Inflammatory macrophage (primary cell): ENCODE measurements around the gene ZAR1L.

Experiments
- DNase-seq, 2 donors: peaks; one replicate each; pipeline ENCODE4 v3.0.0-alpha.2; 2020 to 2022

Gene ZAR1L

GRCh38 chr13:32254916-32255723 is 60.0 kb downstream of the ZAR1L start:
- DNase-seq: no peak

- no peak for DNase-seq
Measured at GRCh38 chr13:32254416-32254815, 60.7 kb downstream of the ZAR1L start.

- DNase-seq: no peak
Measured at GRCh38 chr13:32253911-32254399, 61.2 kb downstream of the ZAR1L start.
